A172 (cell line): ENCODE measurements around the gene ATAD3A. TPM values are rescaled to one million over a fixed set of nuclear protein-coding genes. Genes with fewer than 3 reads are reported as not detected.
"Not testable (repeated sequence)": the region's sequence is repeated elsewhere in the genome, so short reads cannot be mapped to it uniquely, and the experiment has no call there.

Source experiments
- DNase-seq: peaks from one replicate; pipeline ENCODE4 v3.0.0-alpha.2; 2015; ENCODE audit warnings: low spot score
- total RNA-seq: library from RNA; depleted of rRNA; stranded (reverse); fragments of >200 nt; shearing (Covaris generic); gene quantifications from 2 replicates; pipeline ENCODE4 v1.2.3, GENCODE V29; 2014

Gene ATAD3A
- total RNA-seq, 1 experiment from 2014 or later = 19.2 TPM

- peak; percentile 80 for DNase-seq
Measured at GRCh38 chr1:1554926-1555915, 43.3 kb downstream of the ATAD3A start.

DNA sequence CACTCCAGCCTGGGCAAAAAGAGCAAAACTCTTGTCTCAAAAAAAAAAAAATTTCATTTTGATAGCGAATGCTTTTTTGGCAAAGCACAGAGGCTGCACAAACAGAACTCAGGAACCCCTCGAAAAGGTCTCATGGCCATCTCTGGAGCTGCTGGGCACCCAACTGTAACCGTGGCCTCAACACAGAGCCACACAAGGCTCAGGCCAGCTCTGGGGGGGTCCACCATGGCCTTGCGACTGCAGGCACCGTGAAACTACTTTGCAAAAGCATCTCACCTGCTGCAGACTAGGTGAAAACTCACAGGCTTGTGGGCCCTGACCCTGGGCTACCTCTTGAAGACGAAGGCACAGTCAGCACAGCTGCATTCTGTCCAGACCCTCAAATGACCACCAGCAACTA is 44.5 kb downstream of the ATAD3A start:
- no peak for DNase-seq

DNA sequence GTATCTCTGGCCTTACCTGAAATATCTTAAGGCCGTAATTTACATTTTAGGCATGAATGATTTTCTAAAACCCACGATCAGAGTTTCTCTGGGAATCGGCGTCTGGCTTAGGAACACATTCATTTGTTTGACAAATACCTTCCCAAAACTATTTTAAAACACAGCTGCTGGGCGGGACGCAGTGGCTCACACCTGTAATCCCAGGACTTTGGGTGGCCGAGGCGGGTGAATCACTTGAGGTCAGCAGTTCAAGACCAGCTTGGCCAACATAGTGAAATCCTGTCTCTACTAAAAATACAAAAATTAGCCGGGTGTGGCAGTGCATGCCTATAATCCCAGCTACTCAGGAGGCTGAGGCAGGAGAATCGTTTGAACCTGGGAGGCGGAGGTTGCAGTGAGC is 45.0 kb downstream of the ATAD3A start:
- not testable (repeated sequence) for DNase-seq

- not testable (repeated sequence) for DNase-seq
Measured at GRCh38 chr1:1557688-1558087, 45.7 kb downstream of the ATAD3A start.

GRCh38 chr1:1558591-1558990 is 46.6 kb downstream of the ATAD3A start:
- no peak for DNase-seq

DNA sequence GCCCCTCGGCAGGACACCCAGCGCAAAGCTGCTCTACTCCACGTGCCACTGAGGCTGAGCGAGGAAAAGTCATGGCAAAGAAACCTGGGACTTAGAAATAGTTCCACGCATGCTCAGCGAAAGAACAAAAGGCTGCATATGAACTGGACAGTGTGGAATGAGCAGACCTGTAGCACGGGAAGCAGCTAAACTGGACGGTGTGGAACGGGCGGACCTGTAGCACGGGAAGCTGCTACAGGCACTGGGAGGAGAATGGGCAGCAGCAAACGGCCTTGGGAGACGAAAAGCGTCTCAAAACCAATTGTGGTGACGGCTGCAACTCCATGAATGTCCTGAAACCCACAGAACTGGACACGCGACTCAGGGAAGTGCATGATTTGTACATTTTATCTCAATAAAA is 47.1 kb downstream of the ATAD3A start:
- DNase-seq = no peak

DNA sequence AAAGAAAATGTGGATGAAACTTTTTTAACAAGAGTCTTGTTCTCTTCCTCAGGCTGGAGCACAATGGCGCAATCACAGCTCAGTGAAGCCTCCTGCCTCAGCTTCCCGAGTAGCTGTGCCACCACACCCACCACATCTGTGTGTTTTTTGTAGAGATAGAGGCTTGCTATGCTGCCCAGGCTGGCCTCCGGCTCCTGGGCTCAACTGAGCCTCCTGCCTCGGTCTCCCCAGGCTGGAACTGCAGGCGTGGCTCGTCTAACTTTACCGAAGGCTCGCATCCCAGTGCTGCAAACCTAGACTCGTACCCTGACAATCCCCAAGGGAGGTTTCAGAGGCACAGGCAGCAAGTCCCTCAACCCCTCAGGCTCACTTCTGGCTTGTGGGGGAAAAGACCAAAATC is 48.2 kb downstream of the ATAD3A start:
- no peak for DNase-seq

DNA sequence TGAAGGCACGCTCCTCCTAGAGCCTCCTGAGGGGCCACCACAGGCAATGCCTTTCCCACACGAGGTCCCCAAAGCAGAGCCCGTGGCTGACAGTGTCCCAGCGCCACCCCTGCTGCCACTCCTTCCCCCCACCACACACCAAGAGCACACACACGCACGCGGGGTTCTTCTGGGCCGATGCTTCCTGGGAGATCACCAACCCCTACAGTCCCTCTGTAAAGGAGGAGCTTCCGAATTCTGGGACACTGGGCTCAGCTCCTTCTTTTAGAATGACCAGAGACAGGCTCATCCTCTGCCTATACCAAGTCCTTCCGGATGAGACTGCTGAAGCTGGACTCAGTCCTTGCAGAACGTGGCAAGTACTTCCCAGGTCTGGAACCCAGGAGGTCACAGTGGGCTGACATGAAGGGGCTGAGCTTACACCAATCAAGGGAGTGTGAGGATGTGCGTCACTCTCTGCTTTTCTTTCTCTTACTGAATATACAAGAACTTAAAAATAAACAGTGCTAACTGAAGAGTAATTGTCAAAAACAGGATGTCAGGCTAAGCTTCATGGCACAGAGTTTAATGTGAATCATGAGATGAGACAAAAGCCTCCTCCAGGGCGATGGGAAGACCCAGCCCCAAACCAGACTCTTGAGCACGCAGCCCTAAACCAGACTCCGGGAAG is 50.0 kb downstream of the ATAD3A start:
- DNase-seq = no peak

GRCh38 chr1:1562556-1563195 is 50.7 kb downstream of the ATAD3A start:
- no peak for DNase-seq

- DNase-seq = no peak
Measured at GRCh38 chr1:1563688-1564087, 51.7 kb downstream of the ATAD3A start.

DNA sequence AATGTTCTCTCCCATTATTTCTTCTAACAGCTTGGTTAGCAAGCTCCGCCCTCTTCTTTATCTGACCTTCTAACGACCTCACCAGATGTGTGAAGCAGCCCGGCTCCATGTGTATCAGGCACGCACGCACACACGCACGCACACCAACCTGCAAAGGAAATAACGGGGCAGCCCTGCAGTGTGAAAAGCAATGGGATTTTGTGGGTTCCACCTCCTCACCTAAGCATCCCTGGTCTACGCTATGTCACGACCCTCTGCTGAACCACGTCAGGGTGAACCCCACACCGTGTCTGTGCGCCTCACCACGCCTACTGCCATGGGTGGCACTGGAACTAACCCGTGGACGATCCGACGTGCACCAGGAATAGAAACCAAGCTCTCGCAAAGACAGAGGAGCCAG is 52.3 kb downstream of the ATAD3A start:
- no peak for DNase-seq

DNA sequence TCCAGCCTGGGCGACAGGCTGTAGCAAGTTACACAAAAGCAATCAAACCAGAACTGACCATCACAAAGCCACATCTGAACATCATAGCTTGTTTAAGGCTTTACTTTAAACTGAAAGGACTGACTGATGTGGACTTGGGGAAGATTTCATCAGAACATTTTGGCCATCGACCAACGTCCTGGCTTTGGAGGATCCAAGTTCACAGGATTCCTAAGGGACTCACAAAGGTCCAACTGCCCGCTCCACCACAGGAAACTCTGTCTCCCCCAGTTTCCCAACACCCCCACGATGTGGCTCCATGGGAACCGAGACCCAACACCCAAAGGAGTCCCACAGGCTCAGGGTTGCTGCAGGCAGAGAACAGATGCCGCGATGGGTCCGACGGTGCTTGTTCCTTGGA is 53.4 kb downstream of the ATAD3A start:
- no peak for DNase-seq

DNA sequence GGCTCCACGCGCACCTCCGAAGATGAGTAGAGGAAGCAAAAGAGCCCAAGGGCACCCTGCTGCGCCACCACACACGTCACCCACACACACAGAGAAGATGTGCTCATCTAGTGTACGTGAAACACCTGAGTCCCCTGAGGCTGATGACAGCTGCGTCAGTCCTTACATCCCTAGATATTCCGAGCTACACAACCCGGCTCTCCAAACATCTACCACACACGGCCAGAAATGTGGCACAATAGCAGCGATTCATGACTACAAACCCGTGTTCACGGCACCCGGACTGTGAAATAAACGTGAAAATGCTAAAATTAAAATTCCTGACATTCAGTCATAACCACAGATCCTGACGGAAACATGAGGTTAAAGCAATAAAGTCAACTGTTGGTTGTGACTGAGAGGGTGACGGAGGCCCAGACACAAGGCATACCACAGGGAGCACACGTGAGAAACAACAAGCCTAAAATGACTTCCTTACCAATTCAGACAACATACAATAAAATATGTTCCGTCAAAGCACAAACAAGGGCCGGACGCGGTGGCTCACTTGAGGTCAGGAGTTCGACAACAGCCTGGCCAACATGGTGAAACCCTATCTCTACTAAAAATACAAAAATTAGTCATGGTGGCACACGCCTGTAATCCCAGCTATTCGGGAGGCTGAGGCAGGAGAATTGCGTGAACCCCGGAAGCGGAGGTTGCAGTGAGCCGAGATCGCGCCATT is 55.4 kb downstream of the ATAD3A start:
- DNase-seq = no peak

DNA sequence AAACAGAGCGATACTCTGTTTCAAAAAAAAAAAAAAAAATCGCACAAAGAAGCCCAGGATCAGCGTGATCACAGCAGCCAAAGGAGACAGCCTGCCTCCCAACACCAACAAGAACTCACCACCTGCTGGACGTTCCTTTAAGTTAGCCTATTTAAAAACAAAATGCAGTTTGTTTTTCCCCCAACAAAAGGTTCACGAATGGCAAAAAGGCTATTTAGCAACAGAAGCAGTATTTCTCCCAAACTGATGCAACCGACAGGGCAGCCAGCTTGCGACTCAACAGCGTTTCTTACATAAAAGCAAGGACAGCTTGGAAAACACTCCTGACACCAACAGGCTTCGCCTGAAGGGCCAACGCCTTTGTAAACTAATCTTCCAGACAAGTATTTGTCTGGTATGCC is 55.9 kb downstream of the ATAD3A start:
- no peak for DNase-seq

DNA sequence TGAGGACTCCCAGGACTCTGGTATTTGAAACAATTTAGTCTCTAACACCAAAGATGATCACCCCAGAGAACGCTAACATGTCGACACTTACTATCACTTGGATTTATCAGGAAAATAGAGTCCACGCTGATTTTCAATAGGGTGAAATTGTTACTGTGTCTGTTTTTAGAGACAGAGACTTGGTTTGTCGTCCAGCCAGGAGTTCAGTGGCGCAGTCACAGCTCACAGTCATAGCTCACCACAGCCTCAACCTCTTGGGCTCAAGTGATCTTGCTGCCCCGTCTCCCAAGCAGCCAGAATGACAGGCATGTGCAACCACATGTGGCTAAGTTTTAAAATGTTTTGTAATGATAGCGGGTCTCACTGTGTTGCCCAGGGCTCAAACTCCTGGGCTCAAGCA is 57.4 kb downstream of the ATAD3A start:
- DNase-seq = no peak

GRCh38 chr1:1573843-1574720 is 62.1 kb downstream of the ATAD3A start:
- DNase-seq = peak; percentile 8

- DNase-seq = peak; percentile 60
Measured at GRCh38 chr1:1574721-1575537, 63.0 kb downstream of the ATAD3A start, which contains the start of gene SSU72. Gene SSU72 (minus strand): TSS chr1:1574863. CDS start chr1:1574557, 306 bp downstream.

DNA sequence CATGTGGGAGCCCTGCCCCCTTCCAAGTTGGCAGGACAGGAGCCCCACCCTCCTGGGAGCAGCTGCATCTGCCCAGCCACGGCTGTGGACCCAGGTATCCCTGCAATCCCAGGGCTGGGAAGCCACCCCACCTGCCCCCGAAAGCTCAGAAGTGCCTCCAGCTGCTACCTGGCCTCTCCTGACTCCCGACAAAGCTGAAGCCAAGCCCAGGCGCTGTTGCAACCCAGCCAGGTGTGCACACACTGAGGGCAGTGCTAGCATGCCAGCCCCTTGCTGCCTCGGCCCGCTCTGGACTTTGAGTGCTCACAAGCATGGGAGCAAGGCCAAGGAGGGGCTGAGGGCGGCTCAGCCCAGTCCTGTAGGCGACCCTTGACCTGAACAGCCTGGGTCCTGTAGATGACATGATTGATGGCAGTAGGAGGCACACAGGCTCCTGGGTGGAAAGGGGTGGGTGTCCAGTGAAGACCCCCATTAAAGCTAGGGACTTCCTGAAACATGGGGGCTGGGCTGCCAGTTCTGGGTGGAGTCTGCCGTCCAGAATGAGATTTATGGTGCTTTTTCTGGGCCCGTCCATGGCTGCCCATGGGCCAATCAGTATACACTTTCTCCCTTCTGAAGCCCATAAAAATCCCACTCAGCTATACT is 65.5 kb downstream of the ATAD3A start:
- no peak for DNase-seq

DNA sequence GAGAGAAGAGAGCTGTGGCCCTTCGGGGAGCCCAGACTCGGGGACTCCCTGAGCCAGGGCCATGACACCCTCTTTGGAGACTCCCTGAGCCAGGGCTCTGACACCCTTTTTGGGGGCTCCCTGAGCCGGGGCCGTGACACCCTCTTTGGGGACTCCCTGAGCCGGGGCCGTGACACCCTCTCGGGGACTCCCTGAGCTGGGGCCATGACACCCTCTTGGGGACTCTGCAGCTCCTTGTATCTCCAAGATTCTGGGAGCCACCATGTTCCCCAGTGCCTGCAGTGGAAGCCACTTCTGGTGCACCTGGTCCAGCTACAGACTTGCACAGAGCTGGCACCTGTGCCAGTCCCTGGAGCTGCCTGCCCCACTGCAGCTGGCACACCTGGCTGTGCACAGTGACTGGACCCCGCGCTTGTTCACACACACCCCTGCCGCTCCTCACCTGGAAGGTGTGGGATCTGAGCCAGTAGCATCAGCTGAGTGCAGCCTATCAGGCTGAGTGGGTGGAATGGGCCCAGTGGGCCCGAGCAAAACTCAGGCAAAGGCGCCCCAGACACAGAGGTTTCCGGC is 66.5 kb downstream of the ATAD3A start:
- DNase-seq = no peak
